Measurements from ENCODE around the gene RPS6KB1. TPM values are rescaled to one million over a fixed set of nuclear protein-coding genes. Genes with fewer than 3 reads are reported as not detected.
"Not testable (repeated sequence)": the region's sequence is repeated elsewhere in the genome, so short reads cannot be mapped to it uniquely, and the experiment has no call there.

Gene RPS6KB1
- total RNA-seq, 1 donor from 2014 or later: 66.4 TPM

DNA sequence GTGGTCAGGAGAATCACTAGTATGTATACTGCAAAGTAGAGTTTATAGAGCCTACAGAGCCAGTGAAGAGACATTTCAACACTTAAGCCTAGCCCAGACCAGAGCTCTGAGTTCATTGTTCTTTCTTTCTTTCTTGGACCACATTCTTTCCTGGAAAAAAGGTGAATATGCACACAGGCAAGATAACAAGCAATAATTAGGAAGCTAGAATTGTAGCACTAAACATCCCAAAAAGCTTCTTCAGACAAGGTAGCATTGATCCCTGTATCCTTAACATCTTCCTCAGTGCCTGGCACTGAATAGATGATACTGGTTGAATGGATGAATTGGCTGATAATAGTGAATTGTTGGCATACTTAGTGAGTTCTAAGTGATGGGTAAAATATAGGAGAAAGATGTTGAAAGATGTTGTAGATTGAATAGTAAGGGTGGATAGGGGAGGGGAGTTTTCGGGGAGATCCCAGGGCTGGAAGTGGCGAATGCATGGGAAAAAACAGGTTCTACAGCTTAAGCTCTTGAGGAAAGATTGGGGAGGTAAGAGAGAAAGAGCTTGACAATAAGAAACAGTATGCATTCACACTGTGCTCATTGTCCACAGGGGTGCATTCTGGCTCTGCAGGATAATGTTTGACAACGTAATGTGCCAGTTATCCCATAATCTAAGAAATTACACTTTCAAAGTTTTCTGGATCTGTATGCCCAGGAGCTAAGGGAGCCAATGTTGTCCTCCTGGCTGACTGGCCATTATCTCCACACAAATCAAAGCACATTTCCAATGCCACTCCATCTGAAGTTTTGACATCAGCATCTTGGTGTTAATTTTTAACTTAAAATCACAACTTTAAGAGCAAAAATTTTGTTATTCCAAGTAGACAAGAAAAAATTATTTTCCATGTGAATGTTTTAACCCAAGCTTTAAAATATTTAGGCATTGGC lies 35.8 kb upstream of the RPS6KB1 start:
- H3K9me3 Mint-ChIP-seq: no peaks in the 10 kb centered on the region
- intact Hi-C loops (cut with micrococcal nuclease): no loop called here
- no peak overlapping the region for H3K27ac Mint-ChIP-seq
- DNase-seq: no peak
- no peak overlapping the region for H3K4me3 Mint-ChIP-seq
- H3K4me1 Mint-ChIP-seq: peaks cover 30% of the 10 kb centered on the region
- H3K36me3 Mint-ChIP-seq (ENCODE audit: low read depth): peaks cover 14% of the 10 kb centered on the region
- H3K27me3 Mint-ChIP-seq: no peaks in the 10 kb centered on the region

GRCh38 chr17:59858167-59858816 lies 34.6 kb upstream of the RPS6KB1 start:
- peaks cover 22% of the 10 kb centered on the region for H3K4me1 Mint-ChIP-seq
- no peak for DNase-seq
- intact Hi-C loops (cut with micrococcal nuclease): no loop called here
- no peak overlapping the region for H3K27ac Mint-ChIP-seq
- peaks cover 20% of the 10 kb centered on the region for H3K36me3 Mint-ChIP-seq (ENCODE audit: low read depth)
- H3K27me3 Mint-ChIP-seq: no peaks in the 10 kb centered on the region
- H3K9me3 Mint-ChIP-seq: no peaks in the 10 kb centered on the region
- H3K4me3 Mint-ChIP-seq: no peak overlapping the region

- intact Hi-C loops (cut with micrococcal nuclease): loop anchor here (1.0 kb wide), 2 partner anchors 106 to 112 kb away; no protein-coding TSS in a partner anchor
Observed at GRCh38 chr17:59858932-59859331, 34.0 kb upstream of the RPS6KB1 start.

GRCh38 chr17:59859444-59860025 lies 33.4 kb upstream of the RPS6KB1 start:
- no peaks in the 10 kb centered on the region for H3K9me3 Mint-ChIP-seq
- H3K4me1 Mint-ChIP-seq: peaks cover 18% of the 10 kb centered on the region
- peak overlapping the region; percentile 48 for H3K27ac Mint-ChIP-seq
- no peaks in the 10 kb centered on the region for H3K27me3 Mint-ChIP-seq
- H3K4me3 Mint-ChIP-seq: no peak overlapping the region
- peaks cover 27% of the 10 kb centered on the region for H3K36me3 Mint-ChIP-seq (ENCODE audit: low read depth)
- peak; percentile 68 for DNase-seq
- intact Hi-C loops (cut with micrococcal nuclease): loop anchor here (1.0 kb wide), 2 partner anchors 106 to 112 kb away; no protein-coding TSS in a partner anchor

More at GRCh38 chr17:59858932-59859331, 34.0 kb upstream of the RPS6KB1 start:
- no peak for DNase-seq
- peaks cover 18% of the 10 kb centered on the region for H3K4me1 Mint-ChIP-seq
- peak overlapping the region; percentile 48 for H3K27ac Mint-ChIP-seq
- no peak overlapping the region for H3K4me3 Mint-ChIP-seq
- peaks cover 23% of the 10 kb centered on the region for H3K36me3 Mint-ChIP-seq (ENCODE audit: low read depth)
- no peaks in the 10 kb centered on the region for H3K9me3 Mint-ChIP-seq
- no peaks in the 10 kb centered on the region for H3K27me3 Mint-ChIP-seq

DNA sequence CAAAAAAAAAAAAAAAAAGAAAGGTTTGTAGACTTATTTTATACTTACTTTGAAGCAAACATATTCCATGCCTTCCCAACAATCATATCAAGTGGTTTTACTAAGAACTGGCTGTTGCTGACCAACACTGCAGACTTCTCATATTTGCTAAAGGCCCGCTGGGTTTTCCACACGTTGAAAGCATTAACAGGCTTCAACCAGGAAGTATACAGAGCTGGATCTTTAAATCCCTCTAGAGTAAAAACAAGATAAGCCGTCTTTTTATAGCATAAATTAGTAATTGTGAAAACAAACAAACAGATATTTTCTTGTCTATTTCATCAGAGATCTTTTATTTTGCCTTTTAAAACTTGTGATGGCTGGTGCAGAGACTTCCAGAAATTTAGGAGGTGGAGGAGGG lies 29.3 kb upstream of the RPS6KB1 start:
- no peaks in the 10 kb centered on the region for H3K9me3 Mint-ChIP-seq
- H3K27me3 Mint-ChIP-seq: no peaks in the 10 kb centered on the region
- H3K27ac Mint-ChIP-seq: no peak overlapping the region
- H3K36me3 Mint-ChIP-seq (ENCODE audit: low read depth): peaks cover 35% of the 10 kb centered on the region
- DNase-seq: no peak
- peaks cover 4% of the 10 kb centered on the region for H3K4me1 Mint-ChIP-seq
- intact Hi-C loops (cut with micrococcal nuclease): no loop called here
- H3K4me3 Mint-ChIP-seq: no peak overlapping the region

- DNase-seq: no peak
- Mint-ChIP-seq H3K27ac (no peak overlapping the region), H3K36me3 (ENCODE audit: low read depth) (peaks cover 24% of the 10 kb centered on the region), H3K4me3 (no peak overlapping the region), H3K4me1 (no peaks in the 10 kb centered on the region), H3K9me3 (no peaks in the 10 kb centered on the region), H3K27me3 (no peaks in the 10 kb centered on the region)
- intact Hi-C loops (cut with micrococcal nuclease): no loop called here
Observed at GRCh38 chr17:59869941-59870218, 23.0 kb upstream of the RPS6KB1 start.

- Mint-ChIP-seq H3K9me3 (no peaks in the 10 kb centered on the region), H3K4me3 (no peak overlapping the region), H3K36me3 (ENCODE audit: low read depth) (peaks cover 25% of the 10 kb centered on the region), H3K4me1 (no peaks in the 10 kb centered on the region), H3K27me3 (no peaks in the 10 kb centered on the region), H3K27ac (no peak overlapping the region)
- no peak for DNase-seq
- intact Hi-C loops (cut with micrococcal nuclease): no loop called here
Observed at GRCh38 chr17:59870482-59870881, 22.4 kb upstream of the RPS6KB1 start.

DNA sequence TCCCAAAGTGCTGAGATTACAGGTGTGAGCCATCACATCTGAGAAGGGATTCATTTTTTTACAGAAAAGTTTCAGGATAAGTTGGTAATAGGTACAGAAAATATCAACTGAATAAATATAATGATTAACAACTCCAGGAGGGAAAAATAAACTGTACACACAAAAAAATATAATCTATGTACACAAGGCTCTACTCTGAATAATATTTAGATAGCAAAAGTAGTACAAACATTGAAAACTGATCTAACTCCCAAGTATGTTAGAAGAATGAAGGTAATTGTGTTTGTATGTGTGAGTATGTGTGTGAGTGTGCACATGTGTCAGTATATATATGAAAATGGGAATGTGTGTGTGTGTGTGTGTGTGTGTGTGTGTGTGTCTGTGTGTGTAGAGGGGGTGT lies 20.6 kb upstream of the RPS6KB1 start:
- no peaks in the 10 kb centered on the region for H3K27me3 Mint-ChIP-seq
- H3K4me1 Mint-ChIP-seq: no peaks in the 10 kb centered on the region
- peaks cover 30% of the 10 kb centered on the region for H3K36me3 Mint-ChIP-seq (ENCODE audit: low read depth)
- no peak overlapping the region for H3K4me3 Mint-ChIP-seq
- DNase-seq: no peak
- intact Hi-C loops (cut with micrococcal nuclease): no loop called here
- H3K9me3 Mint-ChIP-seq: no peaks in the 10 kb centered on the region
- H3K27ac Mint-ChIP-seq: no peak overlapping the region

DNA sequence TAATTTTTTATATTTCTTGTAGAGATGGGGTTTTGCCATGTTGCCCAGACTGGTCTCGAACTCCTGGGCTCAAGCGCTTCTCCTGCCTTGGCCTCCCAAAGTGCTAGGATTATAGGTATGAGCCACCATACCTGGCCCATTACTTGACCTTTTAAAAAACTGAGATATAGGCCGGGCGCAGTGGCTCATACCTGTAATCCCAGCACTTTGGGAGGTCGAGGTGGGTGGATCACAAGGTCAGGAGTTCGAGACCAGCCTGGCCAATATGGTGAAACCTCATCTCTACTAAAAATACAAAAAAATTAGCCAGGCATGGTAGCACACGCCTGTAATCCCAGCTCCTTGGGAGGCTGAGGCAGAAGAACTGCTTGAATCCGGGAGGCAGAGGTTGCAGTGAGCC lies 19.5 kb upstream of the RPS6KB1 start:
- not testable (repeated sequence) for H3K9me3 Mint-ChIP-seq, H3K27ac Mint-ChIP-seq
- H3K36me3 Mint-ChIP-seq (ENCODE audit: low read depth): peaks cover 35% of the 10 kb centered on the region

DNA sequence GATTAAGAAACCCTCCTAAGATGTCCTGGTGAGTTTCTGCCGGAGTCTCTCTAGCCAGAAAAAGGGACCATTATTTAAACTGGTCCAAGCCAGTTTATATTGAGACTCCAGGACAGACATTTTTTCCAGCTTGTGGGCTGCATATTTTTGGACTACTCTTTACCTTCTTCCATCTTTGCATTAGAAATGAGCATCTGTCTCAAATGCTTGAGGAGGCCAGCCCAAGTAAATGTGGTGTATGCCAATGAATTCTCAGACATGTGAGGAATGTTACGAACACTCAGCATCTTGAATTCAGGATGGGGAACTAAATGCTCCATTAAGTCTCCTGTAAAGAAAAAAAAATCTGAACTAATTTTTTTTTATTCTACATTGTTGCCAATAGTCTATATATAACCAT lies 18.5 kb upstream of the RPS6KB1 start:
- H3K4me1 Mint-ChIP-seq: peaks cover 3% of the 10 kb centered on the region

More for the DNA sequence above, 19.5 kb upstream of the RPS6KB1 start:
- intact Hi-C loops (cut with micrococcal nuclease); H3K27me3 Mint-ChIP-seq; H3K4me3 Mint-ChIP-seq; DNase-seq; H3K4me1 Mint-ChIP-seq: not testable (repeated sequence)

GRCh38 chr17:59876107-59876506 lies 16.8 kb upstream of the RPS6KB1 start:
- Mint-ChIP-seq H3K36me3 (ENCODE audit: low read depth) (peaks cover 31% of the 10 kb centered on the region), H3K4me1 (peaks cover 3% of the 10 kb centered on the region), H3K27me3 (no peaks in the 10 kb centered on the region), H3K9me3 (no peaks in the 10 kb centered on the region), H3K4me3 (no peak overlapping the region), H3K27ac (no peak overlapping the region)
- intact Hi-C loops (cut with micrococcal nuclease): no loop called here
- no peak for DNase-seq

More for the DNA sequence above, 18.5 kb upstream of the RPS6KB1 start:
- no peak overlapping the region for H3K27ac Mint-ChIP-seq
- DNase-seq: no peak
- no peaks in the 10 kb centered on the region for H3K9me3 Mint-ChIP-seq
- no peaks in the 10 kb centered on the region for H3K27me3 Mint-ChIP-seq
- H3K4me3 Mint-ChIP-seq: no peak overlapping the region
- peaks cover 32% of the 10 kb centered on the region for H3K36me3 Mint-ChIP-seq (ENCODE audit: low read depth)
- intact Hi-C loops (cut with micrococcal nuclease): no loop called here

DNA sequence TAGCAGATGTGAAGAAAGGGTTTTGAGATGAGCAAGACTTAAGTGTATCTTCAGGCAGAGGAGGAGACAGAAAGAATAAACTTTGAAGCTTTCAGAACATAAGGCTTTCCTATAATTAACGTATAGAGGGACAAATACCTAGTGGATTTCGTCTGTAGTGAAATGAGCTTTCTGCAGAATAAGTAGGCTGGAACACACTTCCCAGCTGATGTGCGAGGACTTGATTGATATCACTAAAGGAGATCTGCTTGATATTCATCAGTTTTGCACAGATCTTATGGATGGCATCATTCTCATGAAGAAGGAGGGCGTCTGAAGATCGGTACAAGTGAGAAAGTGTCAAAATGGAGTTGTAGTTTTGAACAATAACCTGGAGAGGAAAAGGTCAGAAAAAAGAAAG lies 15.0 kb upstream of the RPS6KB1 start:
- Mint-ChIP-seq H3K4me1 (peaks cover 3% of the 10 kb centered on the region), H3K36me3 (ENCODE audit: low read depth) (peaks cover 31% of the 10 kb centered on the region)

DNA sequence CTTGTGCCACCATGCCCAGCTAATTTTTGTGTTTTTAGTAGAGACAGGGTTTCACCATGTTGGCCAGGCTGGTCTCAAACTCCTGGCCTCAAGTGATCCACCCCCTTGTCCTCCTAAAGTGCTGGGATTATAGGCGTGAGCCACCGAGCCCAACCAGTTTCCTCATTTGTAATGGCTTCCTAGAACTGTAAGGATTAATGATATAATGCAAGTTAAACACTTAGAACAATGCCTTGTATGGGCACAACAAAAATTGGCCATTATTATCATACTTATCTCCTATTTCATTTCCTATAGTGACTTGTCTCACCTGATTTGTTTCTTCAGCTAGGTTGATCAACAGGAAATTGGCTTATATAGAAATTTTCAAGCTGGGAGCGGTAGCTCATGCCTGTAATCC lies 14.3 kb upstream of the RPS6KB1 start:
- Mint-ChIP-seq H3K4me1 (peaks cover 3% of the 10 kb centered on the region), H3K36me3 (ENCODE audit: low read depth) (peaks cover 31% of the 10 kb centered on the region), H3K9me3 (no peaks in the 10 kb centered on the region), H3K27me3 (no peaks in the 10 kb centered on the region), H3K4me3 (no peak overlapping the region), H3K27ac (no peak overlapping the region)
- DNase-seq: no peak
- intact Hi-C loops (cut with micrococcal nuclease): no loop called here

More for the DNA sequence above, 15.0 kb upstream of the RPS6KB1 start:
- H3K9me3 Mint-ChIP-seq: no peaks in the 10 kb centered on the region
- intact Hi-C loops (cut with micrococcal nuclease): no loop called here
- no peak for DNase-seq
- no peak overlapping the region for H3K27ac Mint-ChIP-seq
- no peaks in the 10 kb centered on the region for H3K27me3 Mint-ChIP-seq
- H3K4me3 Mint-ChIP-seq: no peak overlapping the region

DNA sequence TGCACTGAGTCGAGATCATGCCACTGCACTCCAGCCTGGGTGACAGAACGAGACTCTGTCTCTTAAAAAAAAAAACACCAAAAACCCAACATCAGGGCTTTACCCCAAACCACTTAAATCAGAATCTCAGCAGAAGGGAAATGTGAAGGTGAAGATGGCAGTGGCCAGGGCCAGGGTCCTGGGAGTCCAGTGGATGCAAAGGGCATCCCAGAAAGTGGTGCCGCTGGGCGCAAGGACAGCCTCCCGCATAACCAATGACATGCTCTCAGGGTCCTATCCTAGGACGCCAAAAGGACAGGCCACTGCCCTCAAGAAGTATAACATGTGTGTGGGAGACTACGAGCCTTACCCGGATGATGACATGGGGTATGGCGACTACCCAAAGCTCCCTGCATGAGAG lies 8.1 kb upstream of the RPS6KB1 start:
- Mint-ChIP-seq H3K4me3 (no peak overlapping the region), H3K36me3 (ENCODE audit: low read depth) (peaks cover 36% of the 10 kb centered on the region), H3K27me3 (no peaks in the 10 kb centered on the region), H3K4me1 (peaks cover 5% of the 10 kb centered on the region), H3K27ac (no peak overlapping the region), H3K9me3 (no peaks in the 10 kb centered on the region)
- DNase-seq: no peak
- intact Hi-C loops (cut with micrococcal nuclease): no loop called here
